Parathyroid adenoma (tissue), 2 donors: ENCODE results near the gene DLG2.

Source experiments
- H2AFZ ChIP-seq: fragments of 300-600 bp; sonication (generic); one replicate; pipeline ENCODE4 v1.7.0; 2017; ENCODE audit warnings: antibody characterized with exemption, mild to moderate bottlenecking
- H3K27ac ChIP-seq: fragments of 300-600 bp; sonication (generic); one replicate; pipeline ENCODE4 v1.7.0; 2017
- H3K27me3 ChIP-seq: fragments of 300-600 bp; sonication (generic); one replicate; pipeline ENCODE4 v1.7.0; 2017; ENCODE audit warnings: low read length; ENCODE audit not compliant: control insufficient read depth, insufficient read depth
- H3K36me3 ChIP-seq: fragments of 300-600 bp; sonication (generic); one replicate; pipeline ENCODE4 v1.7.0; 2017; ENCODE audit warnings: low read length; ENCODE audit not compliant: control insufficient read depth, insufficient read depth
- H3K4me1 ChIP-seq: fragments of 300-600 bp; sonication (generic); one replicate; pipeline ENCODE4 v1.7.0; 2017; ENCODE audit warnings: control low read depth
- H3K4me2 ChIP-seq: fragments of 300-600 bp; sonication (generic); one replicate; pipeline ENCODE4 v1.7.0; 2017; ENCODE audit warnings: low read length
- H3K4me3 ChIP-seq: fragments of 300-600 bp; sonication (generic); one replicate; pipeline ENCODE4 v1.7.0; 2017; ENCODE audit warnings: low read depth, low read length
- H3K79me2 ChIP-seq: fragments of 300-600 bp; sonication (generic); one replicate; pipeline ENCODE4 v1.7.0; 2017; ENCODE audit warnings: control low read depth
- H3K9ac ChIP-seq: fragments of 300-600 bp; sonication (generic); one replicate; pipeline ENCODE4 v1.7.0; 2017; ENCODE audit warnings: mild to moderate bottlenecking
- H3K9me3 ChIP-seq: fragments of 300-600 bp; sonication (generic); one replicate; pipeline ENCODE4 v1.7.0; 2017; ENCODE audit warnings: low read length; ENCODE audit not compliant: control insufficient read depth
- CTCF ChIP-seq: fragments of 300-600 bp; sonication (generic); IDR thresholded peaks from one replicate; pipeline ENCODE4 v1.7.0; 2017; ENCODE audit warnings: antibody characterized with exemption, mild to moderate bottlenecking
- donor health status: primary hyperparathyroidism.

Gene DLG2

GRCh38 chr11:84526250-84526649 lies 1100.9 kb downstream of the DLG2 start:
- no peak overlapping the region for H3K4me2 ChIP-seq
- H3K4me1 ChIP-seq, result no peaks in the 10 kb centered on the region
- no peak overlapping the region for H3K9ac ChIP-seq
- no peak for TF ChIP-seq CTCF
- H3K9me3 ChIP-seq, result no peaks in the 10 kb centered on the region
- no peaks in the 10 kb centered on the region for H3K36me3 ChIP-seq
- no peaks in the 10 kb centered on the region for H3K79me2 ChIP-seq
- no peak overlapping the region for H2AFZ ChIP-seq
- no peak overlapping the region for H3K4me3 ChIP-seq
- no peak overlapping the region for H3K27ac ChIP-seq
- H3K27me3 ChIP-seq, result no peaks in the 10 kb centered on the region

DNA sequence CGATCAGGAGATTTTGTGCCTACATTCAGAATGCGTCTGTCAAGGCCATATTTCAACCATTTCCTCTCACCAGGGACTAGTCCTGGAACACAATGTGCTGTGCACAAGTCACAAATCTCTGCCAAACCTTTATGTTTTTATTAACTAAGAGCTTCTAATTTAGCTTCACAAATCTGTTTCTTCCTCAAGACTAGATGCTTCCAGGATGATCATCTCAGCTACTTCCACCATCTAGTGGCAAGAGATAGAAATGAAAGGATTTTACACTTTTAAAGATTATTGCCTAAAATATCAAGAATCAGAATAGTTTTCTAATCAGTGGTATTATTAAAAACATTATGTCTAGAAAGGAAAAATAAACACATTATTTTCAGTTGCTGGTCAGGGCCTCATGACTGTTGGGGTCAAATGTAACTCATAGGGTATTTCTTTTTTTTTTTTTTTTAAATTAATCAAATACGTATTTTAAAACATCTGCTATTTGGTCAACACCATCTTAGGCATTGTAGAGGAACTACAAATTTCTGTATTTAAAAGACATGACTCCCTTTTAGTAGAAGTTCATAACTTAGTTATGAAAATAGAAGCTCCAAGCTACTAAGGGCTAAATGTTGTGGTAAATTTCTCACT lies 1102.6 kb downstream of the DLG2 start:
- Histone ChIP-seq H3K4me2 (no peak overlapping the region), H2AFZ (no peak overlapping the region), H3K4me1 (no peaks in the 10 kb centered on the region), H3K27me3 (no peaks in the 10 kb centered on the region), H3K9ac (no peak overlapping the region), H3K27ac (no peak overlapping the region), H3K4me3 (no peak overlapping the region), H3K79me2 (no peaks in the 10 kb centered on the region), H3K9me3 (no peaks in the 10 kb centered on the region), H3K36me3 (no peaks in the 10 kb centered on the region)
- TF ChIP-seq CTCF, result peak; percentile 44

DNA sequence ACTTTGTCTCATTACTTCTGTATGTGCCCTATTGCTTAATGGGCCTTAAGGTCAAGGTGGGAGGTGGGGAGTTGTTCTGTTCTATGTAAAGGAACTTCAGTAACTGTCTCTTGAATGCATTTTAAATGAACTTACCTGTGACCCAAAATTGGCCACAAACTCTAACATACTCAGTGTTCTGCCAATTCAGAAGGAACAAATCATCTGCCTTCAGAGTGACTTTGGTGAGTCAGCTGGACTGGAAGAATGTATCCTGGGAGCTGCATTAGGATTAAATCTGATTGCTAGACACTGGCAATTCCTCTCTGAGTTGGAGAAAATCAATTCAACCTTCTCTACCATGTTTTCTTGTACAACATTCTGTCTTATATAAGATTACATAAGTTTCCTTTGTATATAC lies 1104.8 kb downstream of the DLG2 start:
- no peaks in the 10 kb centered on the region for H3K4me1 ChIP-seq

DNA sequence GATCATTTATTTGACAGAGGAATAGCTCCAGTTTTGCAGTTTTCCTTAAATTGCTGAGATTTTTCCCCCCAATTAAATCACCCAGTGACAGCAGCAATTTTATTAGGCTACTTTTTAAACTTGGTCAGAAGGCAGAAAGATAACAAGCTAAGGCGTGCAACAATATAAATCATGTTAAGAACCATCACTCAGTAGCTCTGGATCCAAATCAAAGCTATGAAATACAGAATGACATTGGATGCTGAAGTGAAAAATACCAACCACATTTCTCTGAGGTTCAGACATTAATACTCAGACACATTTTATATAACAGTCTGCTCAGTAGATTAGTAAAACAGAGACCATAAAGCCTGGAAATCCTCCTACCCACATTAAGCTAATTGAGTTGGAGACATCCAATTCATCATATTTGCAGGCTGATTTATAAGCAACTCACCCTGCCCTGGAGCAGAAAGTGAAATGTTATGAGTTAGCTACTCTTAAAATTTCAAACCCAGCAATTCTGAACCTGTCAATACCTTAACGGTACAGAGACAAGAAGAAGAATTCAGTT lies 1108.4 kb downstream of the DLG2 start:
- no peaks in the 10 kb centered on the region for H3K27me3 ChIP-seq
- no peaks in the 10 kb centered on the region for H3K4me1 ChIP-seq
- no peak overlapping the region for H3K9ac ChIP-seq
- H3K4me2 ChIP-seq, result no peak overlapping the region
- H3K27ac ChIP-seq, result no peak overlapping the region
- H3K4me3 ChIP-seq, result no peak overlapping the region
- no peaks in the 10 kb centered on the region for H3K36me3 ChIP-seq
- no peak for TF ChIP-seq CTCF
- no peaks in the 10 kb centered on the region for H3K9me3 ChIP-seq
- no peak overlapping the region for H2AFZ ChIP-seq
- no peaks in the 10 kb centered on the region for H3K79me2 ChIP-seq

More for the DNA sequence above, 1104.8 kb downstream of the DLG2 start:
- Histone ChIP-seq H3K79me2 (no peaks in the 10 kb centered on the region), H3K9me3 (no peaks in the 10 kb centered on the region), H3K27ac (no peak overlapping the region), H2AFZ (no peak overlapping the region), H3K36me3 (no peaks in the 10 kb centered on the region), H3K27me3 (no peaks in the 10 kb centered on the region), H3K4me3 (no peak overlapping the region), H3K4me2 (no peak overlapping the region), H3K9ac (no peak overlapping the region)
- TF ChIP-seq CTCF, result no peak

DNA sequence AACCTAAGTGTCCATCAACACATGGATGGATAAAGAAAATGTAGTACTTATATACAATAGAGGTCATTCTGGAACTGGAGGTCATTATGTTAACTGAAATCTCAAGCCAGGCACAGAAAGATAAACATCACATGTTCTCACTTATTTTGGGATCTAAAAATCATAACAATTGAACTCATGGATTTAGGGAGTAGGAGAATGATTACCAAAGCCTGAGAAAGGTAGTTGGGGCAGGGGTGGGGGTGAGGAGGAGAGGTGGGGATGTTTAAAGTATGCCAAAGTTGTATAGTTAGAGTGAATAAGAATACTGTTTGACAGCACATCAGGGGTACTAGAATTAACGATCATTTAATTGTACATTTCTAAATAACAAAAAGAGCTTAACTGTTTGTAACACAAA lies 1112.7 kb downstream of the DLG2 start:
- H3K27me3 ChIP-seq, result no peaks in the 10 kb centered on the region
- no peak overlapping the region for H3K4me2 ChIP-seq
- H3K9me3 ChIP-seq, result no peaks in the 10 kb centered on the region
- H2AFZ ChIP-seq, result no peak overlapping the region
- no peaks in the 10 kb centered on the region for H3K36me3 ChIP-seq
- no peak overlapping the region for H3K27ac ChIP-seq
- TF ChIP-seq CTCF, result no peak
- no peaks in the 10 kb centered on the region for H3K4me1 ChIP-seq
- no peaks in the 10 kb centered on the region for H3K79me2 ChIP-seq
- H3K9ac ChIP-seq, result no peak overlapping the region
- H3K4me3 ChIP-seq, result no peak overlapping the region
